ENCODE measurements around the gene GALNT9. TPM values are rescaled to one million over a fixed set of nuclear protein-coding genes. Genes with fewer than 3 reads are reported as not detected.
A peak's percentile ranks its signal among the peaks of the same experiment; 100 is the strongest.

Gene GALNT9
- total and polyA plus RNA-seq, 7 donors, result 0.28 to 5.0 (median 2.8) TPM; not detected in 2

DNA sequence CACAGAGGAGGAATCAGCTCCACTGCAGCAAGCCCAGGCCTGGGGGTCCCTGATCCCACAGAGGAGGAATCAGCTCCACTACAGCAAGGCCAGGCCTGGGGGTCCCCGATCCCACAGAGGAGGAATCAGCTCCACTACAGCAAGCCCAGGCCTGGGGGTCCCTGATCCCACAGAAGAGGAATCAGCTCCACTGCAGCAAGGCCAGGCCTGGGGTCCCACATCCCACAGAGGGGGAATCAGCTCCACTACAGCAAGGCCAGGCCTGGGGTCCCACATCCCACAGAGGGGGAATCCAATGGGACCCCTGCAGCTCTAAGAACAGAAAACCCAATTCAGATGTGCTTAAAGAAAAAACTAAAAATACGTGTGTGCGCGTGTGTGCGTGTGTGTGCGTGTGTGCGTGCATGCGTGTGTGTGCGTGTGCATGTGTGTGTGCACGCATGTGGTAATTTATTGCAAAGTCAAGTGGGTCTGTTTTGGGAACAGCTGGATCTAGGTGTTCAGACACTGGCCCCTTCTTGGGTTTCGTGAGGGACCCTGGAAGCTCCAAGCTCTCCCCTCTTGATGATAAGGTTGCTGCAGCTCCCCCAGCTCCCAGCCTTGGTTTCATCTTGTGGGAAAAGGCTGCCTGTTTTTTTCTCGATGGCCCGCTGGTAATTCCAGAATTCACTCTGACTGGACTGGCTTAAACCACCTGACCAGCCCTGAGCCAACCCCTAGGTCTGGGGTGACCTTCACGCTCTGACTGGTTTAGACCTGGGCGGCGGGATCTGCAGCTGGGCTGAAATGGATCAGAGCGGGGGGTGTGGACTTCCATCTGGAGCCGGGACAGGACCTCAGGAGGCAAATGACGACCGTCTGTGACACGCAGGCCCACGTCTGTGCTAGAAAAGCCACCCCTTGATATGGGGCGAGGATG, 47.1 kb downstream of the GALNT9 start:
- Histone ChIP-seq H3K4me1 (peaks cover 0 to 21% (median 18%) of the 10 kb centered on the region in 4 donors), H3K27ac (no peak overlapping the region), H3K4me3 (no peak overlapping the region), H3K27me3 (peaks cover 0 to 58% (median 48%) of the 10 kb centered on the region in 3 donors), H3K36me3 (no peaks in the 10 kb centered on the region), H3K9me3 (no peaks in the 10 kb centered on the region)
- DNase-seq, result no peak
- TF ChIP-seq, protein P1, sequence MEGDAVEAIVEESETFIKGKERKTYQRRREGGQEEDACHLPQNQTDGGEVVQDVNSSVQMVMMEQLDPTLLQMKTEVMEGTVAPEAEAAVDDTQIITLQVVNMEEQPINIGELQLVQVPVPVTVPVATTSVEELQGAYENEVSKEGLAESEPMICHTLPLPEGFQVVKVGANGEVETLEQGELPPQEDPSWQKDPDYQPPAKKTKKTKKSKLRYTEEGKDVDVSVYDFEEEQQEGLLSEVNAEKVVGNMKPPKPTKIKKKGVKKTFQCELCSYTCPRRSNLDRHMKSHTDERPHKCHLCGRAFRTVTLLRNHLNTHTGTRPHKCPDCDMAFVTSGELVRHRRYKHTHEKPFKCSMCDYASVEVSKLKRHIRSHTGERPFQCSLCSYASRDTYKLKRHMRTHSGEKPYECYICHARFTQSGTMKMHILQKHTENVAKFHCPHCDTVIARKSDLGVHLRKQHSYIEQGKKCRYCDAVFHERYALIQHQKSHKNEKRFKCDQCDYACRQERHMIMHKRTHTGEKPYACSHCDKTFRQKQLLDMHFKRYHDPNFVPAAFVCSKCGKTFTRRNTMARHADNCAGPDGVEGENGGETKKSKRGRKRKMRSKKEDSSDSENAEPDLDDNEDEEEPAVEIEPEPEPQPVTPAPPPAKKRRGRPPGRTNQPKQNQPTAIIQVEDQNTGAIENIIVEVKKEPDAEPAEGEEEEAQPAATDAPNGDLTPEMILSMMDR (IDR thresholded peaks at IDR 0.05), result no peak
- TF ChIP-seq EP300 (IDR thresholded peaks at IDR 0.05) (no peak), POLR2AphosphoS5 (IDR thresholded peaks at IDR 0.05) (no peak), POLR2A (IDR thresholded peaks at IDR 0.05) (no peak)
- WGBS, 2 donors, result 84 to 87% methylated on average over 23 of the region's 23 CpGs
- intact Hi-C loops (cut with DNase I), result no loop called here

DNA sequence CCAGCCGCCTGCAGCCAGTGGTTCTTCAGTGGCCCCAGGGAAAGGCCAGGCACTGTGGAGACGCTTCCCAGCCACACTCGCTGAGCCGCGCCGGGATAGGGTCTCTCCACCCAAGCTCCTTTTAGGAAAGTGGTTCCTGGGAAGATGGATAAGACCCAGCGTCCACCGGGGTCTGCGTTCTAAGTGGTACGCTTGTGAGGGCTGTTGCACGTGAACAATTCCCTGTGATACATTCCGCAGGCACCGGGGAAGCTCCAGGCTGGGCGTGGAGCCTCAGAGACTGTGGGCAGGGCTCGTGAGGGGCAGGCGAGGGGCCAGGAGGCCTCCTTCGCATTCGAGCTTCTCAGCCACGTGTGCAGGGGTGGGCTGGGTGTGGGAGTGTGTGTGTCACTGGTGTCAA, 48.4 kb downstream of the GALNT9 start:
- DNase-seq, result no peak
- Histone ChIP-seq H3K9me3 (no peaks in the 10 kb centered on the region), H3K4me1 (peaks cover 0 to 17% (median 10%) of the 10 kb centered on the region in 4 donors), H3K36me3 (no peaks in the 10 kb centered on the region), H3K27me3 (peaks cover 0 to 55% (median 46%) of the 10 kb centered on the region in 3 donors), H3K27ac (no peak overlapping the region), H3K4me3 (no peak overlapping the region)
- 55 to 66% methylated on average over 19 of the region's 19 CpGs for WGBS, 2 donors
- intact Hi-C loops (cut with DNase I), result no loop called here
- TF ChIP-seq, protein P1 (IDR thresholded peaks at IDR 0.05), result no peak
- TF ChIP-seq POLR2A (IDR thresholded peaks at IDR 0.05) (no peak), POLR2AphosphoS5 (IDR thresholded peaks at IDR 0.05) (no peak), EP300 (IDR thresholded peaks at IDR 0.05) (no peak)

DNA sequence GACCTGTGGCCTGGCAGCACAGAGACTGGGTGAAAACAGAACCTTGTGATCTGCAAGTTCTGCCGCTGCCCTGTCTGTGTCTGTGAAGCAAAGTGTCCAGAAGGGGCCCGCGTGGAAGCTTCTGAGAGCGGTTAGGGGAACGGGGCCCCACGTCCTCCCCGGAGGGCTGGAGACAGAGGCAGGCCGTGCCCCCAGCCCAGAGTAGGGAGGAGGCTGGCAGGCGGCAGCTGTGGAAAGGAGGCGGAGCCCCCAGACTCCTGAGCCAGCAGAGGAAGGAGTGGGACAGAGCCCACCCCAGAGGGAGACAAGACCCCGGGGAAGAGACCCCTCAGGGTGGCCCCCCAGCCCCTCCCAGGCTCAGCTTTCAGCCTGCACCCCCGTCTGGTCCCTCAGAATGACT, 49.0 kb downstream of the GALNT9 start:
- H3K4me3 ChIP-seq, result no peak overlapping the region
- peaks cover 0 to 54% (median 46%) of the 10 kb centered on the region in 3 donors for H3K27me3 ChIP-seq
- no peak overlapping the region for H3K27ac ChIP-seq
- H3K9me3 ChIP-seq, result no peaks in the 10 kb centered on the region
- H3K36me3 ChIP-seq, result no peaks in the 10 kb centered on the region
- H3K4me1 ChIP-seq, result peaks cover 0 to 16% (median 9%) of the 10 kb centered on the region in 4 donors
- intact Hi-C loops (cut with DNase I), result no loop called here
- 40 to 52% methylated on average over 12 of the region's 12 CpGs for WGBS, 2 donors
- no peak for TF ChIP-seq POLR2A (IDR thresholded peaks at IDR 0.05)
- TF ChIP-seq, protein P1 (IDR thresholded peaks at IDR 0.05), result no peak
- TF ChIP-seq POLR2AphosphoS5 (IDR thresholded peaks at IDR 0.05), result no peak
- no peak for DNase-seq

DNA sequence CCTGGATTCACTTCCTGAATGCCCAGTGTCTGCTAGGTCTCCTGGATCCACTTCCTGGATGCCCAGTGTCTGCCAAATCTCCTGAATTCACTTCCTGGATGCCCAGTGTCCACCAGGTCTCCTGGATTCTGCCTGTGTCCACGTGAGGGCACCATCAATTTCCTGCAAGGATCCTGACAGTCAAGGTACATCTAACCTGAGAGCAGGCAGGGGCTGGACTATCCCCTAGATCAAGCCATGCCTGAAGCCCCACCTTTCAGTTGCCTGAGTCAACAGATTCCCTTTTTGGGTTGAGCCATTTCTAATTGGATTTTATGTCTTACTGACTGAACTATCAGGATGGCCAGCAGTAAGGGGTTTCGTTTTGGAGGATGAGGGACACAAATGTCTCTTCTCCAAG, 49.5 kb downstream of the GALNT9 start:
- H3K27me3 ChIP-seq, result peaks cover 0 to 58% (median 46%) of the 10 kb centered on the region in 3 donors
- no peaks in the 10 kb centered on the region for H3K9me3 ChIP-seq
- no peak overlapping the region for H3K4me3 ChIP-seq
- H3K27ac ChIP-seq, result no peak overlapping the region
- no peaks in the 10 kb centered on the region for H3K36me3 ChIP-seq
- TF ChIP-seq POLR2AphosphoS5 (IDR thresholded peaks at IDR 0.05) (no peak), POLR2A (IDR thresholded peaks at IDR 0.05) (no peak), EP300 (IDR thresholded peaks at IDR 0.05) (no peak)
- H3K4me1 ChIP-seq, result peaks cover 0 to 20% (median 13%) of the 10 kb centered on the region in 4 donors
- 63 to 80% methylated on average over 2 of the region's 2 CpGs for WGBS, 2 donors
- DNase-seq, result no peak
- intact Hi-C loops (cut with DNase I), result loop anchor here (10.0 kb wide), 3 partner anchors 75 to 125 kb away; no protein-coding TSS in a partner anchor

DNA sequence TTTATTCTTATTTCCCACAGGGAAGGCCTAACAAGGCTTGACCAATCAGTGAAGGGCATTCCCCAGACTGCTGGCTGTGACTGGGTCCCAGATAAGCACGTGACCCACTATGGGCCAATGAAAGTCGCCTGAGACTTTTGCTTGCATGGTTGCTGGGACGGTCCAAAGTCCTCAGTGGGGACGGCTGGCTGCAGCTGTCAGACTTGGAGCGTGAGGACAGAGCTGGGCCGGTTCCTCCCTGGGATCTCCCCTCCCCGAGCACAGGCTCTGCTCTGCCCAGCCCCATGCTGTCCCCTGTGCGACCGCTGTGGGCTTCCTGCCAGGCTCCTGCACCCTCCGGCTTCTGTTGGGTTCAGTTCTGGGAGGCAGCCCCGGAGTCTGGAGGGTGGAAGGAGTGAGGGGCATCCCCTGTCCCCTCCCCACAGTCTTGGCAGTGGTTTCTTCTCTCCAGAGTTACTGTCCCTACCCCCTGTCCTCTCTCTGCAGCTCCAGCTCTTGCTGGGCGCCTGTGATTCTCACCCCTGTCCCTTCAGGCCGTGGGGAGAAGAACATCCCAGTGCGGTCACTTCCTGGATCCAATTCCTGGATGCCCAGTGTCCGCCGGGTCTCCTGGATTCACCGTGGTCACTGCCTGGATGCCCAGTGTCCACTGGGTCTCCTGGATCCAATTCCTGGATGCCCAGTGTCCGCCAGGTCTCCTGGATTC, 50.1 kb downstream of the GALNT9 start:
- H3K4me3 ChIP-seq, result no peak overlapping the region
- DNase-seq, result peak; percentile 92

More for the DNA sequence above, 50.1 kb downstream of the GALNT9 start:
- intact Hi-C loops (cut with DNase I), result loop anchor here (10.0 kb wide), 3 partner anchors 75 to 125 kb away; no protein-coding TSS in a partner anchor
- 50 to 71% methylated on average over 18 of the region's 18 CpGs for WGBS, 2 donors
- TF ChIP-seq, protein P1 (IDR thresholded peaks at IDR 0.05), result no peak
- TF ChIP-seq POLR2AphosphoS5 (IDR thresholded peaks at IDR 0.05) (no peak), EP300 (IDR thresholded peaks at IDR 0.05) (no peak), POLR2A (IDR thresholded peaks at IDR 0.05) (no peak)
- no peak overlapping the region for H3K27ac ChIP-seq
- H3K9me3 ChIP-seq, result no peaks in the 10 kb centered on the region
- no peaks in the 10 kb centered on the region for H3K36me3 ChIP-seq
- H3K4me1 ChIP-seq, result peaks cover 0 to 26% (median 19%) of the 10 kb centered on the region in 4 donors
- H3K27me3 ChIP-seq, result peaks cover 0 to 59% (median 47%) of the 10 kb centered on the region in 3 donors

All from sigmoid colon (tissue), 7 donors.